K562 (cell line): ENCODE measurements around the gene EVL. TPM values are rescaled to one million over a fixed set of nuclear protein-coding genes. Genes with fewer than 3 reads are reported as not detected.

Experiments used
- ATAC-seq: fragments of 200-7000 bp; cut with Tn5 transposase; 3 replicates; pipeline ENCODE4 v1.9.1; 2020; ENCODE audit warnings: moderate library complexity
- BruUV-seq: library from RNA; stranded (reverse); fragments of 400-500 nt; replicated peaks from 2 replicates; lab custom pipeline; 2021; lab: Mats Ljungman, UMichigan
- CTCF ChIA-PET: fragments of 300-600 bp; formaldehyde crosslinking; extraction: SDS; loops from one replicate; lab custom pipeline; 2021; ENCODE audit warnings: low intra/inter-chr PET ratio; lab: Yijun Ruan, JAX
- POLR2A ChIA-PET: fragments of 300-600, 350-650 bp; sonication (Branson Sonifier 250); formaldehyde crosslinking; extraction: SDS; loops from one replicate; lab custom pipeline; 2021; ENCODE audit warnings: antibody characterized with exemption, inconsistent platforms; lab: Yijun Ruan, JAX
- DNase-seq, 4 experiments: peaks; one replicate each; pipeline versions ENCODE4 v3.0.0 to v3.0.0-alpha.2; 2011 to 2018; ENCODE audit warnings: low spot score in 3 of 4, mixed read lengths in 3 of 4; ENCODE audit errors: extremely low read depth in 1 of 4
- FAIRE-seq: peaks from 2 replicates; lab custom pipeline; 2011; peaks lifted over from hg19 to GRCh38; lab: Jason Lieb, UNC
- H2AFZ ChIP-seq: 2 replicates; pipeline ENCODE4 v1.6.0; 2011; ENCODE audit warnings: low read depth, low read length, control low read depth, inconsistent platforms
- H3K27ac ChIP-seq: fragments of 200-600 bp; 3 replicates; pipeline ENCODE4 v1.8.0; 2011; ENCODE audit warnings: low read depth, mild to moderate bottlenecking, control low read depth, inconsistent platforms, low read length, moderate library complexity, mixed read lengths; ENCODE audit errors: extremely low read depth
- H3K27me3 ChIP-seq, 2 experiments: fragments of 300-600 bp in 1 of 2; 2 replicates in 1 of 2; 3 replicates in 1 of 2; pipeline versions ENCODE4 v1.6.0 to v1.8.0; 2011; ENCODE audit warnings: inconsistent platforms in 2 of 2, low read length in 2 of 2, mild to moderate bottlenecking in 1 of 2, mixed read lengths in 1 of 2, moderate library complexity in 1 of 2; ENCODE audit not compliant: control insufficient read depth in 2 of 2, insufficient read depth in 2 of 2
- H3K36me3 ChIP-seq: fragments of 300-600 bp; 3 replicates; pipeline ENCODE4 v1.8.0; 2011; ENCODE audit warnings: mild to moderate bottlenecking, low read length, inconsistent platforms; ENCODE audit not compliant: control insufficient read depth, insufficient read depth
- H3K4me1 ChIP-seq, 2 experiments: fragments of 200-600 bp in 1 of 2; replicated peaks in 1 of 2; 2 replicates in 1 of 2; 3 replicates in 1 of 2; pipeline versions ENCODE4 v1.5.1 to v1.8.0; 2011; ENCODE audit warnings: inconsistent platforms in 2 of 2, low read length in 2 of 2, mild to moderate bottlenecking in 1 of 2, mixed read lengths in 1 of 2, moderate library complexity in 1 of 2; ENCODE audit not compliant: control insufficient read depth in 2 of 2, insufficient read depth in 2 of 2
- H3K4me2 ChIP-seq: 2 replicates; pipeline ENCODE4 v1.6.1; 2011; ENCODE audit warnings: low read length, control low read depth, inconsistent platforms, mixed read lengths; ENCODE audit not compliant: insufficient read depth
- H3K4me3 ChIP-seq: fragments of 200-600 bp; sonication (generic), shearing (Covaris generic); 2 replicates; pipeline ENCODE4 v1.5.1; 2016; ENCODE audit warnings: control low read depth, inconsistent platforms
- H3K79me2 ChIP-seq: fragments of 200-600 bp; 3 replicates; pipeline ENCODE4 v1.8.0; 2011; ENCODE audit warnings: low read length, inconsistent platforms; ENCODE audit not compliant: control insufficient read depth, insufficient read depth
- H3K9ac ChIP-seq, 2 experiments: 2 replicates each; pipeline versions ENCODE4 v1.6.0 to v1.6.1; 2011; ENCODE audit warnings: low read depth in 2 of 2, low read length in 2 of 2, control low read depth in 1 of 2, inconsistent platforms in 1 of 2, mild to moderate bottlenecking in 1 of 2, mixed read lengths in 1 of 2; ENCODE audit not compliant: insufficient read depth in 1 of 2
- H3K9me1 ChIP-seq: one replicate; pipeline ENCODE4 v1.6.0; 2011; ENCODE audit warnings: inconsistent platforms, mild to moderate bottlenecking, low read length, moderate library complexity; ENCODE audit not compliant: control insufficient read depth, insufficient read depth
- H3K9me3 ChIP-seq: replicated peaks from 2 replicates; pipeline ENCODE4 v1.5.1; 2011; ENCODE audit warnings: low read depth, low read length, inconsistent platforms; ENCODE audit not compliant: control insufficient read depth, insufficient read depth
- H4K20me1 ChIP-seq: replicated peaks from 2 replicates; pipeline ENCODE4 v1.6.1; 2011; ENCODE audit warnings: low read length, inconsistent platforms, mixed read lengths; ENCODE audit not compliant: control insufficient read depth, insufficient read depth
- CHD7 ChIP-seq: fragments of 200-600 bp; sonication (generic); IDR thresholded peaks from one replicate; pipeline ENCODE4 v1.6.1; 2012; ENCODE audit warnings: mild to moderate bottlenecking, low read depth, low read length, inconsistent platforms
- GATAD2B ChIP-seq: fragments of 450-650 bp; IDR thresholded peaks from 2 replicates; pipeline ENCODE4 v1.6.1; 2017; ENCODE audit warnings: mild to moderate bottlenecking, borderline replicate concordance
- ILK ChIP-seq: fragments of 450-650 bp; IDR thresholded peaks from 2 replicates; pipeline ENCODE4 v1.6.1; 2016; ENCODE audit warnings: missing genetic modification characterization, low read depth, mild to moderate bottlenecking, missing compliant biosample characterization, moderate library complexity, borderline replicate concordance
- STAT5A ChIP-seq: IDR thresholded peaks from 2 replicates; pipeline ENCODE4 v1.6.1; 2012; ENCODE audit warnings: low read length, inconsistent platforms, borderline replicate concordance
- ZBTB43 ChIP-seq: sonication (generic); formaldehyde crosslinking; IDR thresholded peaks from 2 replicates; pipeline ENCODE4 v1.8.0; 2023; ENCODE audit warnings: mild to moderate bottlenecking, missing genetic modification reagents
- ZC3H11A ChIP-seq: IDR thresholded peaks from 2 replicates; pipeline ENCODE4 v1.6.1; 2012; ENCODE audit warnings: low read depth, low read length, improper control_type of control experiment
- ZNF444 ChIP-seq: fragments of 250-450 bp; sonication (Bioruptor Pico); IDR thresholded peaks from 2 replicates; pipeline ENCODE4 v1.4.0; 2020; ENCODE audit warnings: mild to moderate bottlenecking, moderate library complexity
- ZNF717 ChIP-seq: fragments of 250-450 bp; sonication (Bioruptor Pico); IDR thresholded peaks from 2 replicates; pipeline ENCODE4 v1.5.0; 2021
- WGBS: fragments of 100-300 bp; shearing (Covaris generic); methylation state at CpG from one replicate; pipeline ENCODE4 v1.1.6; 2016; ENCODE audit warnings: low coverage, mixed read lengths; ENCODE audit not compliant: insufficient coverage; ENCODE audit errors: missing lambda C conversion rate; 5-methylcytosine and 5-hydroxymethylcytosine counted together
- in situ Hi-C: fragments of 300-500 bp; cut with MboI; formaldehyde crosslinking; loops from 4 replicates; pipeline ENCODE4 v1.15.0; 2018; ENCODE audit warnings: inconsistent platforms, mixed read lengths
- intact Hi-C: fragments of 100-400 bp; cut with micrococcal nuclease; formaldehyde crosslinking; loops from 2 replicates; pipeline ENCODE4 v1.14.2; 2022
- polyA plus RNA-seq, 8 experiments: library from polyadenylated mRNA; depleted of rRNA in 4 of 8; stranded (reverse) in 5 of 8; unstranded in 3 of 8; fragments of >200 nt; fragmentation: Nextera tagmentation in 2 of 8; fragmentation: Illumina TruSeq in 1 of 8; extraction: Ambion mirVana in 2 of 8; extraction: Trizol in 1 of 8; gene quantifications; 2 replicates each; pipeline versions ENCODE4 v1.2.1 to v1.2.3, GENCODE V29; 2011 to 2014; ENCODE audit warnings: inconsistent platforms in 1 of 8, missing spikeins in 1 of 8
- total RNA-seq, 7 experiments: library from RNA; depleted of rRNA in 6 of 7; stranded (reverse); fragments of >200 nt in 6 of 7; fragmentation: Illumina TruSeq in 2 of 7; extraction: Trizol in 2 of 7; gene quantifications; 2 replicates each; pipeline versions ENCODE4 v1.2.1 to v1.2.3, GENCODE V29; 2011 to 2021; ENCODE audit warnings: low replicate concordance in 1 of 7
- TF ChIP-seq, protein P1 (sequence below): fragments of 450-650 bp; conservative IDR thresholded peaks from 2 replicates; pipeline ENCODE4 v1.6.1; 2016; ENCODE audit warnings: missing genetic modification characterization, low read depth, mild to moderate bottlenecking, missing compliant biosample characterization, moderate library complexity

The EVL gene
- total and polyA plus RNA-seq, 9 of the 15 experiments (the other 6 are each of a cell fraction or from before 2014, with no cell fraction given), result 2.9 to 43.4 (median 23.9) TPM

GRCh38 chr14:100041271-100041670 lies 24.0 kb upstream of the EVL start:
- no peaks in the 10 kb centered on the region for H3K9me1 ChIP-seq
- no peak overlapping the region for H3K4me3 ChIP-seq
- H3K79me2 ChIP-seq, result no peaks in the 10 kb centered on the region
- H3K36me3 ChIP-seq, result no peaks in the 10 kb centered on the region; the same call in 2 of the 3 replicates
- no peak overlapping the region for H2AFZ ChIP-seq
- no peaks in the 10 kb centered on the region for H3K27me3 ChIP-seq
- H3K4me1 ChIP-seq, result peaks cover under 1 to 7% of the 10 kb centered on the region in 2 experiments; a peak in 2 of 5 replicates
- ATAC-seq (no peak), FAIRE-seq (no peak), DNase-seq (no peak)
- H4K20me1 ChIP-seq, result no peaks in the 10 kb centered on the region
- in situ Hi-C loops, result no loop called here
- POLR2A ChIA-PET, result interaction anchor here (1.6 to 1.8 kb wide), 3 partner anchors 8 to 16 kb away, joined by 3 to 5 read pairs (median 4); no protein-coding TSS in a partner anchor
- WGBS, result 73% methylated on average over 2 of the region's 2 CpGs
- no peaks in the 10 kb centered on the region for H3K9me3 ChIP-seq
- no peak overlapping the region for H3K9ac ChIP-seq
- intact Hi-C loops, result no loop called here
- no TSS peak for BruUV-seq
- H3K27ac ChIP-seq, result no peak overlapping the region
- CTCF ChIA-PET, result no interaction called here
- no peak overlapping the region for H3K4me2 ChIP-seq
- TF ChIP-seq, protein P1, sequence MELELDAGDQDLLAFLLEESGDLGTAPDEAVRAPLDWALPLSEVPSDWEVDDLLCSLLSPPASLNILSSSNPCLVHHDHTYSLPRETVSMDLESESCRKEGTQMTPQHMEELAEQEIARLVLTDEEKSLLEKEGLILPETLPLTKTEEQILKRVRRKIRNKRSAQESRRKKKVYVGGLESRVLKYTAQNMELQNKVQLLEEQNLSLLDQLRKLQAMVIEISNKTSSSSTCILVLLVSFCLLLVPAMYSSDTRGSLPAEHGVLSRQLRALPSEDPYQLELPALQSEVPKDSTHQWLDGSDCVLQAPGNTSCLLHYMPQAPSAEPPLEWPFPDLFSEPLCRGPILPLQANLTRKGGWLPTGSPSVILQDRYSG (tag), result no peak
- TF ChIP-seq ZBTB43 (CRISPR knock-in tag) (no peak), ZNF444 (no peak), STAT5A (no peak), ILK (tag) (no peak), ZNF717 (CRISPR knock-in tag) (no peak), GATAD2B (no peak), ZC3H11A (no peak), CHD7 (no peak)
